ENCODE data around the gene METTL5.

The METTL5 gene

DNA sequence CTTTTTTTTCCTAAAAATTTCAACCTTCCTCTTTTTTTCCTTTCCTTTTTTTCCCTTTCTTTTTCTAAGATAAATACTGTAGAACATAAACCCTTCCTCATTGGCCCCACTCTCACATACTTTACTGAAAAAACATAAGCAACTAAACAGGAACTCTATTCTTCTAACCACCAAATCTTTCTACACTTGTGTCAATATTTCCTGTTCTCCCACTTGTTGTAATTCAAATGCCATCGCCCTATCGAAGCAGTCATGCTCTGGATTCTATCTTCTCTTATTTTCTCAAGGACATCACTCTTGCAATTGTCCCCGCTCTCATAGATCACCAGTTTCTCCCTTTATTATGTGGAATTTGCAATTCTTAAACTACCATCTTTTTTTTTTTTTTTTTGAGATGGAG lies 46.3 kb downstream of the METTL5 start:
- no peak for DNase-seq

DNA sequence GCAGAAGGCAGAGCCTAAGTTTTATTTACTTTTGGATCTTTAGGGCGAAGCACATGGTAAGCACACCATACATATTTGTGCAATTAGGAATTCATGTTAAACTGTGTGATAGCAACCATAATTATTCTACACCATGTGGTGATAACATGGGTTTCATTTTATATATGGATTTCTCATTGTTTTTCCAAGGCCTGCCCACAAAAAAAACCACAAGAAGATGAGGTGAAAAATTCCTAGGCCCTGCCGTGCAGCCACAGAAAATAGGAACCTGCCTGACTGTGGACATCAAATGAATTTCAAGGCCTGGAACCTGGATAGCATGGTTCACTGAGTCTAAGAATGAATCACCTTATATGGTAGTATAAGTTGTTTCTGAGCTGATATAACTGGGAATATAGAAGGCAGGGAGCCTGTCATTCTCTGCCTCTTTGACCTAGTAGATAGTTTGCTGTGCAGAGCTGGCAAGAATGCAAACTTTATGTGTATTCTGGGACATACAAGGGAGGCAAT lies 48.4 kb downstream of the METTL5 start:
- DNase-seq = no peak

DNA sequence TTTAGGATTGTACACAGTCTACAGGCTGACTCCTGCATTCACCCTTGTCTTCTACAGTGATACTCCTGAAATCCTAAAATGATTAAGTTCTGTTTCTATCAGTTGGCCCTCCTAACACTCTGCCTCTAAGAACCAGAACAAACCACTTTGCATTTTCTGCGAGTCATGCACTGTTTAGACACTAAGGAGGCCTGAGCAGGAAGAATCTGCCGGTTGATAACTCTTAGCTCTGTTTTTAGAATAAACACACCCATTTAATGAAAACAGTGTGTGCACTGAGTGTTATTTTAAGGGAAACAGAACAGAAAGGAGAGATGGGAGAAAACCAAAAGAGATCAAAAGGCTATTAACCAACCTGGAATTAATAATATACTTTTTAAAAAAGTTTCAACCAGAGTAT lies 48.9 kb downstream of the METTL5 start:
- no peak for DNase-seq

DNA sequence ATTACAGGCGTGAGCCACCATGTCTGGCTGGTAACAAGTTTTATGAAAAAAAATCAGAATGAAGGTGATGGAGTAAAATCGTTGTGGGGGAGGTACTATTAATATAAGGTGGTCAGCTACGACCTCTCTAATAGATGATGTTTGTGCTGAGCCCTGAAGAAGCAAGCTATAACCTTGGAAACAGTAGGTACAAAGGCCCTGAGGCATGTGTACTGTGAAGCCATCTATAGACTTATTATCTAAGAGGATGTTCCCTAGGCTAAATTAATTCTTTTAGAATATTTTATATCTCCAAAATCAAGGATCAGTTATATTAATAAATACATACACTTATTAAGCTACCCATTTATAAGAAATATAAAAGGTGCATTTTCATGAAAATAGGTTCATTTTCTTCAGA lies 49.4 kb downstream of the METTL5 start:
- no peak for DNase-seq

DNA sequence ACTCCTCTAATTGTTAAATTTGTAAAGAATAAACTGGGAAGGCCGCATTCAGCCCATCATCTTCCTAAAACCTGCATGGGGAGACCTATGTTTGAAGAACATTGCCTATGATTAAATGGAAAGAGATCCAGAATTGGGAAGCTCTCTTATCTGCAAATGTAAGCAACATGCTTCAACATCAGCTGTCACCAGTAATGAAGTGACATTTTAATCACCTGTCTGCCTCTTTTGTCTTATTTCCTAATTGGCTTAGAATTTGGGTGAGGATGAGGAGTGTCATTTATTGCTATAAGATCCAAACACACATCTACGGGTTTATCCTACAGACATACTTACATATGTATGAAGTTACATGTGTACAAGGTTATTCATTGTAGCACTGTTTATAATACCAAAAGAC lies 52.1 kb downstream of the METTL5 start:
- DNase-seq = no peak

DNA sequence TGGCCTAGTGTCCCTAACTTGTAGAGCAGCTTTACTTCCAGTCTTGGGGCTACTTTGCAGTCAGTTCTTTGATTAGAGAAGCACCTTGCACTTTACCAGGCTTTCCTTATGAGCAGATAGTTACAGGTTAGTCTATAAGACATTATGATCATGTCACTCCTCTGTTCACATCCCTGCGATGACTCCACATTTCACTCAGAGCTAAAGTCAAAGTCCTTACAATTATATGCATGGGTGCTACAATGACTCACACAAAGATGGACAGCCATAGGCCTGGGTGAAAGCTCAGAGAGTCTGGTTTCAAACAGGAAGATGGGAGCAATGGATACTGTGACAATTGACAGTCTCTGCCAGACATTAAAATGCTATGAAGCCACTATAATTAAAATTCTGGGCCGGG lies 53.1 kb downstream of the METTL5 start:
- no peak for DNase-seq

DNA sequence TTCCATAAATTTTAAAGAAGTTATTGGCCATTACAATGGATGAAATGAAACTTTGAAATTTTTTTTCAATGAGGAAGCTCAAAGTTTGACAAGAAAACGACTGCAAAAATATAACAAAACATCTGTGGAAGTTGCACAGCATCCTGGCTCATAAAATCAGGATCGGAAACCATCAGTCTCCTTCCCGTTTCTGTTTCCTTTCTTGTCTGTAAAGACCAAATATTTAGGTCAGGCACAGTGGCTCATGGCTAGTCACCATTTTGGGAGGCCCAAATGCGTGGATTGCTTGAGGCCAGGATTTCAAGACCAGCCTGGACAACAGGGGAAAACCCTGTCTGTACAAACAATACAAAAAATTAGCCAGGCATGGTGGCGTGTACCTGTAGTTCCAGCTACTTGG lies 53.7 kb downstream of the METTL5 start:
- DNase-seq = no peak

DNA sequence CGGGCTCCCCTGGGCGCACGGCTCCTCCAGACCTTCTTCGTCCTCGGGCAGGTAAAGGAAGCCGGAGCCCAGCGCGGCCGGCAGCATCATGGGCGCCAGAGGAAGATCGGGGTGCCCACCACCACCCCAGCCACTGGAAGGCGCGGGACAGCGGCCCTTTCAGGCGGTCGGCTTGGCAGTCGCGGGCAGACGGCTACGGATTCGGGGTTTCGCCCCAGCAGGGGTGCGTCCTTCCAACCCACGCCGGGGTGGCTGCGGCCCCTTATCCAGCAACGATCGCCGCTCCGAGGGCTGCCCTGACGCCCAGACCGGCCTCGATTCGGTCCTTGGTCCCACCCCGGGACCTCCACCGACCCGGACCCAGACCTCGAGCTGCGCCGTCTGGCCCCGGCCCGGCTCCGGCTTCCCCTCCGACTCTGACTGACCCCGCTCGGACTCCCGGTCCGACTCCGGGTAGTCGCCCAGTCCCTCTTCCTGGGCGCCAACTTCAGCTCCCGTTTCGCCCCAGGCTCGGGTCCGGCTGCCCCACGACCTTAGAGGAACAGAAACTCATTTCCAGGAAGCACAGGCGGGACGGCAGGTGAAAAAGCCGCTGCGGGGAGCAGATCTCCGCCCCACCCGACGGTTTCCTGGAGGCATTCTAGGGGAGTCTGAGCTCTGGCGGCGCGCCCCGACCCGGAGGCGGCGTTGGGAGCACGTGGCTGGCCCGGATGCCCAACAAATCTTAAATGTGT lies 56.3 kb downstream of the METTL5 start:
- DNase-seq = peak; percentile 20 to 48

DNA sequence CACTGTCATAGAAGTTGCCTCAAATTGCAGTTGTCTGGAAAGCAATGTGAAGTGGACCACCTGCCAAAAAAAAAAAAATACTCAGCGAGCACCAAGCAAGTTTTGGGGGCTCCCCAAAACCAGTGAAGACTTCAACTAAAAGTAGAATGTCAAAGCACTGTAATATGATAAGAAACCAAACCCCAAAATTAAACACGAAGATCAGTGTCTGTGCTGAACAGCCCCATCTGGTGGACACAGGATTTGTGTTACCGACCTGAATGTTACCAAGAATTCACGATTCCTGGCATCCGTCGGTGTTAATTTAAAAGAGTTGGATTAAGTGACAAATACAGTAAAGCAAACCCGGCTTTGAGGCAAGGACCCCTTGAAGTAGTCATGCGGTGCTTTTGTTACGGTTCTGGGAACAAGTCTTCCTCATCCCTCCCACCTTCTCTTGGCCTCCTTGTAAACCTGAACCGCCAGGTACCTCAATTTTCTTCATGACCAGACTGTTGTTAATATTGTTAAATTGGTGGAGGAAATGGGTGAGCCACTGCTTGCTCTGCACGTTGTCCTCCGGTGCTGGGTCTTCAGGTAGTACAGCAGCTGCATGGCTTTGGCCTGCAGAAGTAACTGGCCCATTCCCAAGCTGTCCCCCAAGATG lies 57.3 kb downstream of the METTL5 start:
- peak; percentile 49 to 69 for DNase-seq

DNA sequence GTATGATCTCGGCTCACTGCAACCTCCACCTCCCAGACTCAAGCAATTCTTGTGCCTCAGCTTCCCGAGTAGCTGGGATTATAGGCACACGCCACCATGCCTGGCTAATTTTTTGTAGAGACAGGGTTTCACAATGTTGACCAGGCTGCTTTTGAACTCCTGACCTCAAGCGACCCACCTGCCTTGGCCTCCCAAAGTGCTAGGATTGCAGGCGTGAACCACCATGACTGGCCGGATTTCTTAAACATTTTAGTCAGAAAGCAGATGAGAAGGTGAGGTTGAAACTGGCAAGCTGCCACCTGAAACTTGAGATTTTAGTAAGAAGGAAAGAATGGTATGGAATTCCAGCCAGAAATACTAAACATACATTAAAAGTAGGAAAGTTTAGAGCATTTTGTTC lies 59.2 kb downstream of the METTL5 start:
- no peak for DNase-seq

DNA sequence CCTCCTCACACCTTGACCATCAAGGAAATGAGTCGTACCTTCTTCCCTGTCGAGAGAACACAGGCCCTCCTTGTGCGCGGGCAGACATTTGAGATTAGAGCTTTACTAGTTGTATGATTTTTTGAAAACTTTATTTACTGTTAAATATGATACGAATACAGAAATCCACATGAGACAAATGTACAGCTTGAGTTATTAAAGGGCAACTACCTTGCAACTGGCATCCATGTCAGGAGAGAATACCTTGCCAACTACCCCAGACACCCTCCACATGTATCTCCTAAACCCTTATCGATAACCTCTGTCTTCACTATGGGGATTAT lies 62.8 kb downstream of the METTL5 start:
- DNase-seq = no peak

All from CD4-positive, alpha-beta T cell treated with Interleukin-1 beta for 1 hour (primary cell).